Epithelial cell of proximal tubule (primary cell): Measurements from ENCODE around the gene SETBP1. TPM values are rescaled to one million over a fixed set of nuclear protein-coding genes. Genes with fewer than 3 reads are reported as not detected.

Experiments
- DNase-seq: peaks from one replicate; pipeline ENCODE4 v3.0.0-alpha.2; 2011; ENCODE audit warnings: low read depth
- H3K4me3 ChIP-seq: 2 replicates; pipeline ENCODE4 v1.5.1; 2011; ENCODE audit warnings: low read depth, mild to moderate bottlenecking, low read length
- CTCF ChIP-seq: conservative IDR thresholded peaks from 2 replicates; pipeline ENCODE4 v1.5.1; 2012; ENCODE audit warnings: low read depth, mild to moderate bottlenecking, low read length
- total RNA-seq: library from RNA; depleted of rRNA; stranded (reverse); fragments of >200 nt; gene quantifications from 2 replicates; pipeline ENCODE4 v1.2.3, GENCODE V29; 2015

SETBP1 gene
- total RNA-seq, 1 donor from 2014 or later: 2.4 TPM

- TF ChIP-seq CTCF: no peak
- no peak overlapping the region for H3K4me3 ChIP-seq
- no peak for DNase-seq
Observed at GRCh38 chr18:44826418-44827259, 146.0 kb downstream of the SETBP1 start.

GRCh38 chr18:44828080-44828479, 147.4 kb downstream of the SETBP1 start:
- H3K4me3 ChIP-seq: no peak overlapping the region
- DNase-seq: no peak

DNA sequence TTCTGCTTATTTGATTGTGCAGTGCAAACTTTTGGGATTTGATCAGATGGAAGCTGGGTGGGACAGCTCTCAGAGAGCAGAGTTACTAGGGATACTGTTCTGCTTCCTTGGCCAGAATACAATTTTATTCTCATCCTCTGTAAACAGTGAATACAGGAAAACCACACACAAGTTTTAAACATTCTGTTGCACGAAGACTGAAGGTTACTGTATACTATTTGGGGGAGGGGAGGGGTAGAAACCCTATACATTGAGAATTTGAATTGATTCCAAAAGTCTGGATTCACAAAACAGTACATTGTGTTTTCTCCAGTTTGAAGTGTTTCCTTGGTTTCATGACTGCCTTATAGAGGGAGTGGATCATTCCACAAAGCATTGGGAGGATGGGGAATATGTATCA, 149.9 kb downstream of the SETBP1 start:
- no peak for DNase-seq

More at GRCh38 chr18:44828080-44828479, 147.4 kb downstream of the SETBP1 start:
- TF ChIP-seq CTCF: no peak

GRCh38 chr18:44833786-44834185, 153.1 kb downstream of the SETBP1 start:
- DNase-seq: no peak
- H3K4me3 ChIP-seq: no peak overlapping the region
- TF ChIP-seq CTCF: no peak

More for the DNA sequence above, 149.9 kb downstream of the SETBP1 start:
- TF ChIP-seq CTCF: no peak
- no peak overlapping the region for H3K4me3 ChIP-seq

DNA sequence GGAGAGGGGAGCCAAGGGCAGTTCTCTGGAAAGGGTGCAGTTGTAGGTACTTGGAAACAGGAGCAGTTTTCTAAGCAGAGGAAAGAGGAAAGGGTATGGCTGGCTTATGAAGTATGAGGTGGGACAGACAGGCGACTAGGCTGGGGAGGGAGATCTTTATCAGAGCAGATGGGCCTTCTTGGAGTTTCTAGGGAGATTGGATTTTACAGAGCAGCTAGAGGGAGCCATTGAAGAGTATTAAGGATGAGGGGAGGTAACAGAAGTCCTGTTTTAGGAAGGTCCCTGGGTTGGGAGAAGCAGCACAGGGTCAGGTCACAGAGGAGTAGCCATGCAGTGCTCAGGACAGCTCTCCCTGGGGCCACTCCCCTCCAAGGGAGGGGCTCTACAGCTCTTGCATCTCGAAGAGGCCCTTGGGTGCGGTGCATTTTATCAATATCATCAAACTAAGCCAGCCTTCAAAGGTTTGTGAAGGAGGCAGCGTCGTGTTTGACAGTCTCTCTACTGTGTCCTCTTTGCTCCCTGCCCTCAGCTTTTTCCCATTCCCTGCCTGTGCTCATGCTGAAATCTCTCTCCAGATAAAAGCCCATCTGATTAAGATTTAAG, 154.3 kb downstream of the SETBP1 start:
- peak; percentile 7 for TF ChIP-seq CTCF
- no peak overlapping the region for H3K4me3 ChIP-seq
- no peak for DNase-seq

DNA sequence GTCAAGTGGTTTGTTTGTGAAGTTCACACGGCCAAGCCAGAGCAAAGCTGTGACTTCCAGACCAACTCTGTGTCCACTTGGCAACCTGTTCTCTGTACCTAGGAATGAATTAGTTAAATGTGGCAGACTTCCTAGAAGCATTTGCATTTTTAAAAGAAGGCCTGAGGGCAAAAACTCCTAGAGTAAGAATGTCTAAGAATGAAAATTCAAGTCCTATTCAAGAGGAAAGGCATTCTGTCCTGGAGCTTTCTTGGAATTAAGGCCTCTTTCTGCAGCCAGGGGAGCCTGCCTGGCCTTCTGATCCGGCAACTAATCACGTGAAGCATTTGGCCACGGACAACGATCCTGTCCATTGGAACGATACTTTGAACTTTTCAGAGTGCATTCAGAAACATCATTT, 155.0 kb downstream of the SETBP1 start:
- no peak for TF ChIP-seq CTCF
- H3K4me3 ChIP-seq: no peak overlapping the region
- no peak for DNase-seq
